Hepatic stellate cell (primary cell): ENCODE measurements around the gene PMS2.
"Not testable (repeated sequence)": the region's sequence is repeated elsewhere in the genome, so short reads cannot be mapped to it uniquely, and the experiment has no call there.

Experiments used
- DNase-seq: peaks from one replicate; pipeline ENCODE4 v3.0.0; 2011; ENCODE audit warnings: low spot score

Gene PMS2

DNA sequence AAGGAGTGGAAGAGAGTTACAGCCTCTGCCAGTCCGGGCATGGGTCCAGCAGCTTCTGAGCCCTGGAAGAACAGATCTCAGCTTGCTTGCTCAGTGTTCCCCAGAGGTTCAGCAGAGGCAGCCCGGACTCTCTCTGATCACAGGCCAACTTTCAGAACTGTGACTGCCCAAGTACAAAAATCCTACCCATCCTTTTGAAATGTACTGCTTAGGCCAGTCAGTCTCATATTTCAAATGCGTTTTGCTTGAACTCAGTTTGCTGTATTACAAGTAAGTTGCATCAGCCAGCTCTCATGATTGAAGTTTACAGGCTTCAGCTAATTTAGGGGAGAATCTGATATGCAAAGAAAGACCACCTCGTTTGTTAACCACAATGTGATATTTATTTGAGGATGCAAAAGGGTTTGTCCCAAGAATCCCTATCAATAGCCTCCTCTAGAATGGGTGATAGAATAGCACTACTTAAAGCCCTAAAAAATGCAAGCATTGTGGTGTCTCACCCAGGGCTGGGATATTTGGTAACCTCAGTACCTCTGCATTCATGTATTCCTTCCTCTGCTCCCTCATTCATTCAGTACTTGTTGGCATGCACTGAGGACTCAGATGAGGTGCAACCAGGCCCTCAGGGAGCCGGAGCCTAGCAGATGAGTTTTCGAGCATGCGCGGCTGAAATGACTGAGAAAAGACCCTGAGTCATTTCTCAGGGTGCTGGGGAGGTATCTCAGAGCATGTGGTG, 7.2 kb upstream of the PMS2 start:
- DNase-seq = peak; percentile 64

DNA sequence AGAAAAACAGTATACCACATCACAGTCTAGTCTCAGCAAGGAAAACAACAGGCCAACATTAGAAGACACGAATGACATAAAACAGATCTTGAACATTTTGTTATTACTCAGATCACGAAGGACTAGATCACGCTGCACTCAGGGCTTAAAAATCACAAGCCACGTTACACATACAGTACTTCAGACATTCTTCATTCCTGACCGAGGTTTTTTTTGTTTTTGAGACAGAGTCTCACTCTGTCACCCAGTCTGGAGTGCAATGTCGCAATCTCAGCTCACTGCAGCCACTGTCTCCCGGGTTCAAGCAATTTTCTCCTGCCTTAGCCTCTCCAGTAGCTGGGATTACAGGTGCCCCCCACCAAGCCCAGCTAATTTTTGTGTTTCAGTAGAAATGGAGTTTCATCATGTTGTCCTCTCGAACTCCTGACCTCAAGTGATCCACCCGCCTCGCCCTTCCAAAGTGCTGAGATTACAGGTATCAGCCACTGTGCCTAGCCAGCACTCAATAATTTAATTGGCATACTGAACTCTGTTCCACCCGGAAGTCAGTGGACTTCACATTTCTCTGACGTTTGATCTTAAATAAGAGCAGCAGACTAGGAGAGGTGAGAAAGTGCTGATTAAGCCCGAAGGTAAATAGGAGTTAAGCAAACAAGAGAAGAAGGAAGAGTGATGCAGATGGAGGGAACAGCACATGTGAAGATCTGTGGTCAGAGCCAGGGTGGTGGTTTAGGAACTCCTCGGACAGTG, 3.7 kb upstream of the PMS2 start:
- peak; percentile 15 for DNase-seq

DNA sequence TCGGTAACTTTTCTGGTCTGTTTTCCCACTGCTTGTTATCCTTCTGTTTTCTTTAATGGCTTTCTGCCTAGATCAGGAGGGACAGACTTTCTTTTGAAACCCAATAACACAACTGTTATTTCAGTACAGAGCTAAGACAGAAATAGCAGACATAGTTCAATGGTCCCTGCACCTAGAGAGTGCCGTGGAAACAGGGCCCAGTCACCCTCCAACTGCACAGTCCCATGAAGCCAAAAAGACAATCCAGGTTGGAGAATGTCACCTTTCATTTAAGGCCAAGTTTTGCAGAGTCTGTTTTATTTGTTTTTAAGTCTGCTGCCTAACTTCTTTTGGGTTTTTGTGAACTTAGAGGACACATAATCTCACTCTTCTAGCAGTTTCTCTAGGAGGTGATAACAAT, 2.7 kb upstream of the PMS2 start:
- no peak for DNase-seq

DNA sequence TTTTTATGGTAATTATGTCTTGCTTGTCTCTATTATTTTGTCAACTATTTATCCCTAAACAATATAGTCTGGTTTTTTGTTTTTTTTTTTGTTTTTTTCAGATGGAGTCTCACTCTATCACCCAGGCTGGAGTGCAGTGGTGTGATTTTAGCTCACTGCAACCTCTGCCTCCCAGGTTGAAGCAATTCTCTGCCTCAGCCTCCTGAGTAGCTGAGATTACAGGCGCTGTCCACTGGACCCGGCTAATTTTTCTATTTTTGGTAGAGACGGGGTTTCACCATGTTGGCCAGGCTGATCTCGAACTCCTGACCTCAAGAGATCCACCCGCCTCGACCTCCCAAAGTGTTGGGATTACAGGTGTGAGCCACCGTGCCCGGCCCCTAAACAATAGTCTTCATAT, 1.5 kb upstream of the PMS2 start:
- not testable (repeated sequence) for DNase-seq

DNA sequence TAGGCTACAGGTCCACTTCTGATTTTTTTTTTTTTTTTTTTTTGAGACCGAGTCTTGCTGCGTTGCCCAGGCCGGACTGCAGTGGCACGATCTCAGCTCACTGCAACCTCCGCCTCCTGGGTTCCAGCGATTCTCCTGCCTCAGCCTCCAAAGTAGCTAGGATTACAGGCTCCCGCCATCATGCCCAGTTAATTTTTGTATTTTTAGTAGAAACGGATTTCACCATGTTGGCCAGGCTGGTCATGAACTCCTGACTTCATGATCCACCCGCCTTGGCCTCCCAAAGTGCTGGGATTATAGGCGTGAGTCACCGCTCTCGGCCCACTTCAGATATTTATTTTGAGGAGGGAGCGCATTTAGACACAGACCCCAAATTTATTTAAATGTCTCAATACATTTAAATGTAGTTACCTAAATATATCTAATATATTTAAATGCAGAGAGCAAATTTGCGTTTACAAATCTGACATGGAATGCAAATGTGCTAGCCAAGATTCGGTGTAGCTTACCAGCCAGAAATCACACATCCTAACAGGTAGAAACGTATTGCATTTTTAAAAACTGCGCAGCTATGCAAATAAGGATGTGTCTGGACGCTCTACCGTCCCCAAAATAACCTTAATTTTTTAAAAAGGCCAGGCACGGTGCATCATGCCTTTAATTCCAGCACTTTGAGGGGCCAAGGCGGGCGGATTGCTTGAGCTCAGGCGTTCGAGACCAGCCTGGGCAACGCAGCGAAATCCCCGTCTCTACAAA, 836 bp downstream of the PMS2 start:
- not testable (repeated sequence) for DNase-seq

DNA sequence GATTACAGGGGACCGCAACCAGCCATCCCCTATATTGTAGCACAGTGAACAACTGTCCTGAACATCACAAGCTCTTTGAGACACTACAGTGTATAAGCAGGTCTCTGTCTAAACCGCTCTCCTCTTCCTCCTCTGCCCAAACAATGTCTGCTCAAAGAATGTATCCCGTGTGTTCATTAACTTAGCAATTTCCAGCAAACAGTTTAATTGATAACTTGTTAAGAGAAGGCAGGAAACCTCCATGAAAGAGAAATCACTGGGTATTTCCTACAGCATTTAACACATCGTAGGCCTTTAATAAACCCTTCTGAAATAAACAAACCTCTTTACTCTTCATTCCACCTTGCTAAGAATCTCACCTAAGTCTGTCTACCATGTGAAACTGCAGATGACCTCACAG, 1.5 kb downstream of the PMS2 start:
- DNase-seq = no peak

DNA sequence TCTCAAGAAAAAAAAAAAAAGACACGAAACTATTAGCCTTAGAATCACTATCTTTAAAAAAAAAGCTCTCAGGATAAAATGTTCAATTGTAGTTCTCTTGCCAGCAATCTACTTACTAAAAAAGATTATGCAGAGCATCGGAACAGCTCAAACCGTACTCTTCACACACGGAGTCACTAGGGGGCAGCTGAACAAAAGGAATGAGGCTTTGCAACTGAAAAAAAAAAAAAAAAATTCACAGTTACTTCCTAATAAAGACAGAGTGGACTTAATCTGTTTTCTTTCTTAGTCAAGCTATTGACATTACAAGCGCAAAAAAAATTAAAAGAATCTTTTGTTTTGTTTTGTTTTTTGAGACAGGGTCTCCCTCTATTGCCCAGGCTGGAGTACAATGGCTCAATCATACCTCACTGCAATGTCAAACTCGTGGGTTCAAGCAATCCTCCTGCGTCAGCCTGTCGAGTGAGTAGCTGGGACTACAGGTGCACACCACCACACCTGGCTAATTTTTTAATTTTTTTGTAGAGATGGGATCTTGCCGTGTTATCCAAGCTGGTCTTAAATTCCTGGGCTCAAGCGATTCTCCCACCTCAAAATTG, 11.5 kb downstream of the PMS2 start:
- DNase-seq = peak; percentile 62

DNA sequence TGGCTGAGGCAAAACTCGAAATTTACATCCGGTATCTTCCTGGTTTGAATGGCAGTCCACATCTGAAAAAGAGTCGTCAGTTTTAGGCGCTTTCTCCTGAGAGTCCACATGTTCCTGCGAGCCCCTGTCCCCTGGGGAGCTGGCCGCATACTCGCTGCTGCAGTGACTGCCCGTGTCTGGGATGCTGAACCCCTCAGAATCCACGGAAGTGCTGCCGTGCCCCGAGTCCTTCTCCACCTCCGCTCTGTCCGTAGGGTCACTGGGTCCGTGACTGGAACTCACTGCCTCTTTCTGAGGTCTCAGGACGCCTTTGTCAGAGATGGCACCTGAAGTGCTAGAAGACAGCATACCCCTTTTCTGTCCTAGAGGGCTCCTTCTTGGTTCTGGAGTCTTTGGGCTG, 21.8 kb downstream of the PMS2 start:
- DNase-seq = not testable (repeated sequence)

DNA sequence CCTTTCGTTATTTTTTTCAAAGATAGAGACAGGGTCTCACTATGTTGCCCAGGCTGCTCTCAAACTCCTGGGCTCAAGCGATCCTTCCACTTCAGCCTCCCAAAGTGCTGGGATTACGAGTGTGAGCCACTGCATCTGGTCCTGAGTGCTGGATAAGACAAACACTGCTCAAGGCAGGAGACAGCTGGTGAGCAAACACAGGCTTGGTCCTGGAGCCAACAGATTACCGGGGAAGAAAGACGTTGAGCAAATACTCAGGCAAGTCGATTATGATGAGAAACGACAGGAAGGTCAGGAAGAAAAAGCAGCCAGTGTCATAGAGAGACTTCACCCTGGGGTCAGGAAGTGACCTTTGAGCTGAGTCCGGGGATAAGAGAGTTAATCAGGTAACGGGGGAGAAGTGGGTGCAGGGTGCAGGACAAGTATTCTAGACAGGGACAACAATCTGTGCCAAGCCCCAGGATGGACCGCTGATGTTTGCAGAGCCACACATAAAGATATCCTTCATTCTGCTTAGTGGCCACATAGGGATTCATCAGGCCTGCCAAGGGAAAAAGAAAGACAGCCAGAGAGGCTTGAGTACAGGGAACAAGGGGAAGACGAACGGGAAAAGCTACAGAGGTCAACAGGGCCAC, 29.1 kb downstream of the PMS2 start:
- DNase-seq = not testable (repeated sequence)

DNA sequence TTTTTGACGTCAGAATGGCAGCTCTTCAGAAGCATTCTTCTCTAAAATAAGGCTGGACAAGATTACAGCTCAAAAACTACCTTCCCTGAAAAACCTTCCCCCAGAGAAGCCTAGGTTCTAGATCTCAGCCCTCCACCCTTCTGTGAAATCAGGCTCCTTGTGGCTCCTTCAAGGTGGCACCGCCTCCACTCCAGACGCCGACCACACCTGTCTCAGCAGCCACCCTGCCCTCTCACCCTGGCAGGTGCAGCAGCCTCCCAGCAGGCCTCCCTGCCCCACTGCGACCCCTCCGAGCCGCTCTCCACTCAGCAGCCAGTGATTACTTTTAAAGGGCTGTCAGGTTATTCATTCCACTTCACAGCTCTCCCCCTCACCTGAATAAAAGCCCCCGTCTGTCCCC, 35.3 kb downstream of the PMS2 start:
- not testable (repeated sequence) for DNase-seq

DNA sequence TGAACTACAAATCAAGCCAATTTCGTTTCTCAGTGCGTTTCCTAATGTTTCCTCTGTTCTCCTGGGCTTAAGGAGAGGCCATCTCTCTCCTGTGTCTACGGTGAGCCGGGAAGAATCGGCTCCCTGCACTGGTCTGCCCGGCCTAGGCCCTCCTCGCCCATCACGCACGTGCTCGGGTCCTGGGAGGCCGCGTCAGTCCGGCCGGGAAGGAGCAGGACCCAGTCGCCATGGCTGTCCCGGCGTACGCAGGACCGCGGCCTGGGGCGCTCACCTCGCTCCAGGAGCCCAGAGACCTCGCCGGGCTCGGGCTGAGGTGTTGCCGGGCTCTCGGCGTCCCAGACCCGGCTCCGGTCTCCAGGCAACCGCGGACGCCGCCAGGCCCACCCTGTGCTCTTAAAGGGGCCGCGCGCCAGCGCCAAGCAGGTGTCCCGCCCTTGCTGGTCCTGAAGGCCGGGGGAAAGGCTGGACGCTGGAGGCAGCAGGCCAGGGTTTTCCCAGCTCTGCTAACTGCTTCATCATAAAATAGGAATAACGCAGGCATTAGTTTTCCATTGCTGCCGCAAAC, 38.4 kb downstream of the PMS2 start, which contains the start of gene RSPH10B:
Gene RSPH10B (minus strand): TSS at position 343 of the 565 bp plus-strand sequence. CDS start 3,573 bp downstream, outside the sequence.
- not testable (repeated sequence) for DNase-seq

DNA sequence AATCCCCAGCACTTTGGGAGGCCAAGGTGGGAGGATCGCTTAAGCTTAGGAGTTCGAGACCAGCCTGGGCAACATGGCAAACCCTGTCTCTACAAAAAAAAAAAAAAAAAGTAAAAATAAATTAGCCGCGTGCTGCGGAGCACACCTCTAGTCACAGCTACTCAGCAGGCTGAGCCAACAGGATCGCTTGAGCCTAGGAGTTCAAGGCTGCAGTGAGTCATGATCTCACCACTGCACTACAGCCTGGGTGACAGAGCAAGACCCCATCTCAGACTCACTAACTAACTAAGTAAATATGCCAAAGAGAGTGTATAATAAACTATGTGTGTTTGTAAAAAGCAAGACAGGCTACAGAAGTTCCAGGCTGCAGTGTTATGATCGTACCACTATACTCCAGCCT, 45.0 kb downstream of the PMS2 start:
- DNase-seq = not testable (repeated sequence)

DNA sequence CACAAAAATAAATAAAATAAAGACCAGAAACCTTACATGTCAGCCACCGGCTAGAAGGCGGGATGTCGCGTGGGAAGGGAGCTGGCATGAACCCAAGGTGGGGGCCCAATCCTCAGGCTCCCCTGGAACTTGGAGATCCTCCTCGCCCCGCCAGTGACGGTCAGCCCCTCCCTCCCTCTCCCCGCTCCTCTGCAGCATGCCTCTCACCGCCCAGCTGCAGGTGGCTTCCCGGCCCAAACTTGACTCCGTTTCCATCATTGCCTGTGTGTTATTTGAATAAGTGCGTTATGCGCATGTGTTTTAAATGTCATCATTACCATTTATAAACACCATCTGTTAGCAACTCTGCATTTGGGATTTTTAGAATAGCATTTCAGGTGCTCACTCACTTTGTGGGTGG, 45.6 kb downstream of the PMS2 start:
- DNase-seq = not testable (repeated sequence)

DNA sequence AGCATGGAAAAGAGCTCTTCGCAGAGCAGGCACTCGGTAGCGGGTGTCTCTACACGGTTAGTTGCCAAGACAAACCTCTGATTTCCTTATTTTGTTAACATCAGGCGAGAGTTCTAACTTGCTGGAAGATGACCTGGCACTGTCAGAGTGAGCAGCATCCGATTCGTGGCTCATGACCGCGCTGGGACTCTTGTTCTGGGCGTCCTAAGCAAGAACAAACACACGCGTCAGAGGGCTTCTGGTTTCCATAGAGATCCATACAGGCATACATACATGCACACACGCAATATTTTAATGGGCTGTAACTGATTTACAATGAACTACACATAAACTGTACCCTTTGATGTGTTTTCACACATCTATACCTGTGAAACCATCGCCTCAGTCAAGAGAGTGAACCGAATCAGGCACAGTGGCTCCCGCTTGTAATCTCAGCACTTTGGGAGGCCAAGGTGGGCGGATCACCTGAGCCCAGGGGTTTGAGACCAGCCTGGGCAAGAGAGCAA, 73.9 kb downstream of the PMS2 start:
- not testable (repeated sequence) for DNase-seq

DNA sequence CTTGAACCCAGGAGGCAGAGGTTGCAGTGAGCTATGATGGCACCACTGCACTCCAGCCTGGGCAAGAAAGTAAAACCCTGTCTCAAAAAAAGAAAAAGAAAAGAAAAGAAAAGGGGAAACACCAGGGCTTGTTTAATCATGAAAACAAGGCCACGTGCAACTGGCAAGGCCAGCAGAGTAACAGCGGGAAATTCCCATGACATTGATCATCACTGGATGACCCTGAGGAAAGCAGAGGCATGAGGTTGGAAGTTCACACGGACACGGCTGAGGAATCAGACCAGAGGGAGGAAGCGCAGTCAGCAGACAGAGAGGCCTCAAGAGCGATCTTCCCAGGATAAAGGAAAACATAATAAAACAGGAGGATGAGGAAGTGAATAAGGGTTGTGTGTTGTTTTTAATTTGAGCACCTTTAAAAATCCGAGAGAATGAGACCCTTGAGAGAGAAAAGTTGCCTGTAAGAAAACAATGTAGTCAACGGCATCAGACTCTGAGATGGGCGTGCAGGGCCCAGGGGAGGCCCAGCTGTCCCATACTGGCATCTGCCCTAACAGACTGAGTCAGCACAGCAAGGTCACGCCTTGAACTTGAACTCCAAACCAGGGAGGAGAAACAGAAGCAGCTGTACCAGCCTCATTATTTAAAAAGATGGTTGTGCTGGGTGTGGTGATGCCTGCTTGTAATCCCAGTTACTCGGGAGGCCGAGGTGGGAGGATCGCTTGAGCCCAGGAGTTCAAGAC, 76.8 kb downstream of the PMS2 start:
- not testable (repeated sequence) for DNase-seq

DNA sequence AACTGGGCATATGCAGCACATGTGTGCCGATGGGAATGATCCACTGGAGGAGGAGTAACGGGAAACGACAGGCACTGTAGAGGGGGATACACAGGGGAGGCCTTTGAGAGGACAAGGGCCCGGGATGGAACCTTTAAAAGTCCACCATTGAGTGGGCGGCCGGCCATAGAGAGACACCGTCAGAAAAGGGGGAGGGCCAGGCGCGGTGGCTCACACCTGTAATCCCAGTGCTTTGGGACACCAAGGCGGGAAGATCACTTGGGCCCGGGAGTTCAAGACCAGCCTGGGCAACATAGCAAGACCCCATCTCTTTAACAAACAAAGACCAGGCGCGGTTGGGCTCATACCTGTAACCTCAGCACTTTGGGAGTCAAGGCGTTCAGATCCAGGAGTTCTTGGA, 77.6 kb downstream of the PMS2 start:
- DNase-seq = not testable (repeated sequence)

DNA sequence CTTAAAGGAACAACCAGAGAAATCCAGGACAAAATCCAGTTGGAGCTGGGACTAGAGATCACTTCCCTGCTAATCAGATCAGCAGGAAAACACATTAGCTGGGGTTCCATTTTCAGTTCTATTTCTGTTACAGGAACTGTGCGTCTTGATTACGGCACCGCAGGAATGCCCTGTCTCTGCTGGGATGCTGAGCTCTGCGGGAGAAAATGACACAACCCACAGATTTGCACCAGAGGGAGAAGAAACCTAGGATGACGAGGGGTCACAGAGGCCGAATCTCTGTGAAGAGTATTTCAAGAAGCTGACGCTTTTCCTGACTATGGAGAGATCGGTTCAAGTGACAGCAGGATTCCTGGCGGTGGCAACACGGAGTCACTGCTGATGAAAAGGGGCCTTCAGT, 78.6 kb downstream of the PMS2 start:
- not testable (repeated sequence) for DNase-seq

DNA sequence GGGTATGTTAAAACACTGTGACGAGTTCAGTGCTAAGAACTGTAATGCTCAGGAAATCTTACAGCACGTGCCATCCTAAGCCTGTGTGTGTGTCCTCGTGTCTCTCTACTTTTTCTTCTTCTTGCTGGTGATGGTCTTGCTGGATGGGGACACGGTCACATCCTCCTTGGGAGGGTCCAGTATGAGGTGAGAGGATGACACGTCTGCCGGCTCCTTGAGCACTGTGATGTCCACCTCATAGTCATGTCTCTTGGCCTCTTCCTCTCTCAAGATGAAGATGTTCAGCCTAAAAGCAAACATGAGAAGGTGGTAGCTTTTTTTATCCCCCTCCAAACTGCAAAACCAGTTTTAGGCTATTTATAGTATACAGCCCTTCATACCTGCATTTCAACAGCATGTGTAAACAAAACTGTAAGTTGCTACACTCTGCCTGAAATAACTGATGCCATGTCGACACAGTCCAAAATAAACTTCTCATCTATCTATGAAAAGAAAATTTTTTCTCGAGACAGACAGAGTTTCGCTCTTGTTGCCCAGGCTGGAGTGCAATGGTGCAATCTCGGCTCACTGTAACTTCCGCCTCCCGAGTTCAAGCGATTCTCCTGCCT, 82.5 kb downstream of the PMS2 start:
- DNase-seq = not testable (repeated sequence)

DNA sequence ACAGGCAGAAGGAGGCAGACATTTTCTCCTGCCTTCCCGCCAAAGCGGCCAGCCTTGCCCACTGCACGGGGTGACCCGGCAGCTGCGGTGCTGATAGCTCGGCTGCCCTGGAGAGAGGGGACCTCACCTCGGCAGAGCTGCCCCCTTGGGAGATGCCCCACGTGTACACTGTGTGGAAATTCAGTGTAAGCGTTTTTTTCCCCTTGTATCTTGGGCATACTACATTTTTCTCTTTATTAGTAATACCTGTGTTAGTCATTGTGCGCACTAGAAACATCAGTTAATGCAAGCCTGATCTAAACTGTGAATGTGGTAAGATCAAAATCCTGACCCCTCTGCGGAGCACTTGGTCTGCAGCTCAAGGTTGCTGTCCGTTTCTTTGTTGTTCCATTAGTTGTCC, 84.2 kb downstream of the PMS2 start:
- DNase-seq = not testable (repeated sequence)

DNA sequence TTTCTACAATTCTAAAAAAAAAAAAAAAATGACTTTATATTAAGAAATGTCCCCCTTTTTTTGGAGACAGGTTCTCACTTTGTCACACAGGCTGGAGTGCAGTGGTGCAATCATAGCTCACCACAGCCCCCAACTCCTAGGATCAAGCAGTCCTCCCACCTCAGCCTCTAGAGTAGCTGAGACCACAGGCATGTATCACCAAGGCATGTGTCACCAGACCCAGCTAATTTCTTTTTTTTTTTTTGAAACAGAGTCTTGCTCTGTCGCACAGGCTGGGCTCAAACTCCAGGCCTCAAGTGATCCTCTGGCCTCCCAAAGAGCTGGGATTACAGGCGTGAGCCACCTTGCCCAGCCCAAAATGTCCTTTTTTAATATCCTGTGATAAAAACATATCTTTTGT, 84.7 kb downstream of the PMS2 start:
- not testable (repeated sequence) for DNase-seq
